ENCODE results near the gene MVB12B. TPM values are rescaled to one million over a fixed set of nuclear protein-coding genes. Genes with fewer than 3 reads are reported as not detected.

MVB12B gene
- total and polyA plus RNA-seq, 7 donors: 1.5 to 25.6 (median 11.6) TPM

- DNase-seq (no peak), ATAC-seq (peak in 2 of 4 donors; percentile 39 to 46)
- Histone ChIP-seq H3K9me3 (no peaks in the 10 kb centered on the region), H3K27me3 (ENCODE audit: insufficient read depth in 3 of 3, low read length in 2 of 3) (no peaks in the 10 kb centered on the region), H3K4me3 (no peak overlapping the region), H3K4me1 (peaks cover 48% of the 10 kb centered on the region), H3K27ac (no peak overlapping the region), H3K36me3 (ENCODE audit: insufficient read depth in 1 of 2, low read depth in 1 of 2) (no peaks in the 10 kb centered on the region)
- intact Hi-C loops (cut with DNase I): no loop called here
- WGBS, 3 donors: 41 to 59% (median 45%) methylated on average over 5 of the region's 5 CpGs
- no peak for TF ChIP-seq CTCF (IDR thresholded peaks at IDR 0.05)
Measured at GRCh38 chr9:126373241-126373640, 46.6 kb downstream of the MVB12B start.

- intact Hi-C loops (cut with DNase I): no loop called here
- Histone ChIP-seq H3K27me3 (ENCODE audit: insufficient read depth in 3 of 3, low read length in 2 of 3) (no peaks in the 10 kb centered on the region), H3K27ac (no peak overlapping the region), H3K4me3 (no peak overlapping the region), H3K36me3 (ENCODE audit: insufficient read depth in 1 of 2, low read depth in 1 of 2) (no peaks in the 10 kb centered on the region), H3K4me1 (peaks cover 50% of the 10 kb centered on the region), H3K9me3 (no peaks in the 10 kb centered on the region)
- no peak for TF ChIP-seq CTCF (IDR thresholded peaks at IDR 0.05)
- 62 to 76% (median 62%) methylated on average over 4 of the region's 4 CpGs for WGBS, 3 donors
- peak in 3 of 4 donors; percentile 28 to 74 (median 55) for ATAC-seq
- no peak for DNase-seq
Measured at GRCh38 chr9:126374366-126374781, 47.7 kb downstream of the MVB12B start.

- Histone ChIP-seq H3K27ac (no peak overlapping the region), H3K9me3 (no peaks in the 10 kb centered on the region)
- WGBS, 3 donors: 31 to 46% (median 32%) methylated on average over 7 of the region's 7 CpGs
Measured at GRCh38 chr9:126375386-126375785, 48.8 kb downstream of the MVB12B start.

GRCh38 chr9:126376311-126377175 is 49.9 kb downstream of the MVB12B start:
- 71 to 79% (median 76%) methylated on average over 18 of the region's 18 CpGs for WGBS, 3 donors
- Histone ChIP-seq H3K4me3 (no peak overlapping the region), H3K36me3 (ENCODE audit: insufficient read depth in 1 of 2, low read depth in 1 of 2) (peaks cover 0 to 8% of the 10 kb centered on the region in 2 donors), H3K4me1 (peaks cover 50% of the 10 kb centered on the region), H3K9me3 (no peaks in the 10 kb centered on the region), H3K27me3 (ENCODE audit: insufficient read depth in 3 of 3, low read length in 2 of 3) (no peaks in the 10 kb centered on the region), H3K27ac (peak overlapping the region; percentile 39)
- no peak for TF ChIP-seq CTCF (IDR thresholded peaks at IDR 0.05)
- ATAC-seq: peak; percentile 28 to 66 (median 54)
- no peak for DNase-seq
- intact Hi-C loops (cut with DNase I): loop anchor here (5.0 kb wide), 1 partner anchor 39 kb away; no protein-coding TSS in a partner anchor

More at GRCh38 chr9:126375386-126375785, 48.8 kb downstream of the MVB12B start:
- no peak for TF ChIP-seq CTCF (IDR thresholded peaks at IDR 0.05)
- no peak for DNase-seq
- intact Hi-C loops (cut with DNase I): loop anchor here (5.0 kb wide), 1 partner anchor 38 kb away; no protein-coding TSS in a partner anchor
- H3K4me1 ChIP-seq: peaks cover 50% of the 10 kb centered on the region
- H3K4me3 ChIP-seq: peak overlapping the region; percentile 19
- peak in 2 of 4 donors; percentile 51 to 61 for ATAC-seq
- no peaks in the 10 kb centered on the region for H3K36me3 ChIP-seq (ENCODE audit: insufficient read depth in 1 of 2, low read depth in 1 of 2)
- no peaks in the 10 kb centered on the region for H3K27me3 ChIP-seq (ENCODE audit: insufficient read depth in 3 of 3, low read length in 2 of 3)

Data from psoas muscle (tissue), 8 donors.